NCI-H2196 treated with DMSO at 0.1 percent for 48 hours (cell line): ENCODE results near the gene LMTK3.
A peak's percentile ranks its signal among the peaks of the same experiment; 100 is the strongest.

Experiments
- DNase-seq: peaks from one replicate; lab custom pipeline; 2025; ENCODE audit not compliant: unreplicated experiment; lab: John Stamatoyannopoulos, UW

The LMTK3 gene

GRCh38 chr19:48511800-48512503 lies at the start of gene LMTK3:
TSS of gene LMTK3 (minus strand) at chr19:48511835. CDS start at chr19:48511576, 259 bp downstream.
- DNase-seq: peak; percentile 87

GRCh38 chr19:48561412-48561811 lies 49.8 kb upstream of the LMTK3 start:
- no peak for DNase-seq

- DNase-seq: no peak
Observed at GRCh38 chr19:48560095-48560530, 48.5 kb upstream of the LMTK3 start.

GRCh38 chr19:48558018-48558684 lies 46.5 kb upstream of the LMTK3 start:
- no peak for DNase-seq

GRCh38 chr19:48556825-48557224 lies 45.2 kb upstream of the LMTK3 start:
- no peak for DNase-seq

GRCh38 chr19:48556163-48556562 lies 44.5 kb upstream of the LMTK3 start:
- no peak for DNase-seq

GRCh38 chr19:48554385-48555091 lies 42.9 kb upstream of the LMTK3 start:
- no peak for DNase-seq

- peak; percentile 17 for DNase-seq
Observed at GRCh38 chr19:48553676-48554384, 42.2 kb upstream of the LMTK3 start.

- DNase-seq: no peak
Observed at GRCh38 chr19:48552406-48553322, 41.0 kb upstream of the LMTK3 start.

GRCh38 chr19:48551437-48552302 lies 40.0 kb upstream of the LMTK3 start, which contains the start of gene SULT2B1:
TSS of gene SULT2B1 (plus strand) at chr19:48552172. CDS start at chr19:48552253, 81 bp downstream.
- peak; percentile 86 for DNase-seq

- DNase-seq: no peak
Observed at GRCh38 chr19:48549380-48549779, 37.7 kb upstream of the LMTK3 start.

GRCh38 chr19:48548253-48548911 lies 36.7 kb upstream of the LMTK3 start:
- DNase-seq: no peak

- no peak for DNase-seq
Observed at GRCh38 chr19:48547722-48548121, 36.1 kb upstream of the LMTK3 start.

- no peak for DNase-seq
Observed at GRCh38 chr19:48544856-48545750, 33.5 kb upstream of the LMTK3 start.

- DNase-seq: peak; percentile 20
Observed at GRCh38 chr19:48543121-48543710, 31.6 kb upstream of the LMTK3 start.

- no peak for DNase-seq
Observed at GRCh38 chr19:48541813-48542212, 30.2 kb upstream of the LMTK3 start.

- no peak for DNase-seq
Observed at GRCh38 chr19:48540110-48540509, 28.5 kb upstream of the LMTK3 start.
